GM12891 (cell line): ENCODE measurements around the gene CCSER1.

Experiments
- DNase-seq: peaks from one replicate; pipeline ENCODE4 v3.0.0; 2011; ENCODE audit warnings: low spot score; ENCODE audit not compliant: insufficient read length
- FAIRE-seq: peaks from 2 replicates; lab custom pipeline; 2011; peaks lifted over from hg19 to GRCh38; lab: Jason Lieb, UNC
- PAX5 ChIP-seq: IDR thresholded peaks from 2 replicates; pipeline ENCODE4 v1.6.1; 2011; ENCODE audit warnings: low read length, moderate library complexity, mild to moderate bottlenecking; ENCODE audit not compliant: insufficient read depth, severe bottlenecking
- POLR2A ChIP-seq: IDR thresholded peaks from 2 replicates; pipeline ENCODE4 v1.6.1; 2011; ENCODE audit warnings: low read depth, low read length, control low read depth
- POLR2AphosphoS5 ChIP-seq: IDR thresholded peaks from 2 replicates; pipeline ENCODE4 v1.6.1; 2011; ENCODE audit warnings: low read depth, low read length, control low read depth
- POU2F2 ChIP-seq: IDR thresholded peaks from 2 replicates; pipeline ENCODE4 v1.6.1; 2011; ENCODE audit warnings: low read depth, mild to moderate bottlenecking, control low read depth, low read length, moderate library complexity
- SPI1 ChIP-seq: IDR thresholded peaks from 2 replicates; pipeline ENCODE4 v1.6.1; 2011; ENCODE audit warnings: low read depth, low read length, control low read depth
- TAF1 ChIP-seq: IDR thresholded peaks from 2 replicates; pipeline ENCODE4 v1.6.1; 2011; ENCODE audit warnings: low read depth, low read length, control low read depth

CCSER1 gene

GRCh38 chr4:90159193-90159592 lies 32.0 kb downstream of the CCSER1 start:
- FAIRE-seq: no peak
- TF ChIP-seq TAF1 (no peak), SPI1 (no peak), PAX5 (no peak), POLR2A (no peak), POLR2AphosphoS5 (no peak), POU2F2 (no peak)
- no peak for DNase-seq

DNA sequence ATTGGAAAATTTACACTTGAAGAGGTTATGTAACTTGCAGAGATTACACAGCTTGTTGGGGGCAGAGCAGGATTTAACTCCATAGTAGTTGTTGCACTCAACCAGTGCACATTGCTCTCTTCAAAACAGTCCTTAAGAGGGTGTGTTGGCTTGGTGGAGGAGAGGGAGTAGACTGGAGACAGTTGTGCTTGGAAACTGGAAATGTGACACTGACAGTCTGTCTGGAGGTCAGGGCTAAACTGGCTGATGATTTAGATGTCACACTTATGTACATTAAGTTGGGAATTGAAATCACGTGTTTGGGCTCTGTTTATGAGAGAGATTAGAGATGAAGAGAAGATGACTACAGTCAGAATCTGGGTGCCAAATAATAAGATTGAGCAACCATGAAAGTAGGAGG lies 32.9 kb downstream of the CCSER1 start:
- DNase-seq: no peak
- TF ChIP-seq TAF1: no peak
- TF ChIP-seq PAX5: no peak
- FAIRE-seq: no peak

DNA sequence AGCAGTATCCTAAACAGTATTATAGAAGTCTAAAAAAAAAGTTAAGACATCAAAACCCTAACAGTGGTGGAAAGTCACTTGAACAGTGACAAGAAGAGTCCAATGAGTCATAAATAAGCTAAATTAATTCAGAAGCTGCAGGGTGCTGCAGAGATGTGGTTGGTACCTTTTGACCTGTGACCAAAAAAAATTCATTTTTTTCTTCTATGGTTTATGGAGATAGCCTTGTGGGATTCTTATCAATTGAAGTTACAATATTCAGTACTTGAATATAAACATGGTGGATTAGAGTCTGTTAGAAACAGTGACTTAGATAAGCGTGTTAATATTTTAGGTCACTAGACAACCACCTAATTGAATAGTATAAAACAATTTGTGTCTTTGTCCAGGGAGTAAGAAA lies 35.4 kb downstream of the CCSER1 start:
- DNase-seq (no peak), FAIRE-seq (no peak)
- TF ChIP-seq POU2F2 (no peak), PAX5 (no peak), POLR2A (no peak), SPI1 (no peak), TAF1 (no peak), POLR2AphosphoS5 (no peak)

DNA sequence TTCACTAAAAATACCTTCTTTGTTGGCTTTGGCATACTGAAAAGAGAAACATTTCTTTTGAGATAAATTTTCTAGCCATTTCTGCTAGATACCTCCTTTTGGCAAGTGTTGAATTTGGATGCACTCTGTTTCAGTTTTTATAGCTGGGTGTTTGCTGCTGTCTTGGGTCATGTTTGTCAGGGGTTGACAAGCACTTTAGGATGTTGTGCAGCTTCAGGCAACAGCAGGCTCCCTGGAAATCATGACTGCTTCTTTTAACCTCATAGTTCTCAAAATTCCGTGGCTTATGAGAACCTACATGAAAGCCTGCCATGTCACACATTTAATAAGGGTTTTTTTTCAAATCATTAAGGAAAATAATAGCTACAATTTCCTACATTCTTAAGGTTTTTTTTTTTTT lies 36.7 kb downstream of the CCSER1 start:
- no peak for FAIRE-seq

DNA sequence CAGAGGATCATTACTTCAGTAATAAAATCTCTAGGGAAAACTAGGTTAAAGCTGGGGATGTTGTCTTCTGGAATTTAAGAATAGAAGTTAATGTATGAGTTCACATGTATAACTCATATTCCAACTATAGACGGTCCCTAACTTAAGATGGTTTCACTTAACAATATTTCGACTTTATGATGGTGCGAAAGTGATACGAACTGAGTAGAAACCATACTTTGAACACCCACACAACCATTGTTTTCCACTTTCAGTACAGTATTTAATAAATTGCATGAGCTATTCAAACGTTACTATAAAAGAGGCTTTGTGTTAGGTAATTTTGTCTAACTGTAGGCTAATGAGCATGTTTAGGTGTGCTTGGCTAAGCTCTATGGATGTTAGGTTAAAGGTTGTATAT lies 38.7 kb downstream of the CCSER1 start:
- no peak for FAIRE-seq
- DNase-seq: no peak
- TF ChIP-seq POLR2AphosphoS5 (no peak), PAX5 (no peak), SPI1 (no peak), POU2F2 (no peak), TAF1 (no peak), POLR2A (no peak)

More for the DNA sequence above, 36.7 kb downstream of the CCSER1 start:
- no peak for DNase-seq
- TF ChIP-seq TAF1 (no peak), PAX5 (no peak), POU2F2 (no peak), POLR2AphosphoS5 (no peak), SPI1 (no peak), POLR2A (no peak)

GRCh38 chr4:90171491-90171890 lies 44.3 kb downstream of the CCSER1 start:
- DNase-seq (no peak), FAIRE-seq (no peak)
- no peak for TF ChIP-seq POU2F2
- no peak for TF ChIP-seq SPI1
- no peak for TF ChIP-seq POLR2AphosphoS5
- no peak for TF ChIP-seq PAX5
- TF ChIP-seq POLR2A: no peak
- no peak for TF ChIP-seq TAF1

- TF ChIP-seq PAX5 (no peak), TAF1 (no peak), POLR2AphosphoS5 (no peak), POU2F2 (no peak), SPI1 (no peak), POLR2A (no peak)
Measured at GRCh38 chr4:90174621-90175023, 47.4 kb downstream of the CCSER1 start.

GRCh38 chr4:90181644-90182043 lies 54.5 kb downstream of the CCSER1 start:
- DNase-seq (no peak), FAIRE-seq (no peak)
- no peak for TF ChIP-seq SPI1
- no peak for TF ChIP-seq POLR2AphosphoS5
- TF ChIP-seq TAF1: no peak
- TF ChIP-seq POU2F2: no peak
- no peak for TF ChIP-seq PAX5
- TF ChIP-seq POLR2A: no peak

More at GRCh38 chr4:90174621-90175023, 47.4 kb downstream of the CCSER1 start:
- FAIRE-seq (no peak), DNase-seq (no peak)

DNA sequence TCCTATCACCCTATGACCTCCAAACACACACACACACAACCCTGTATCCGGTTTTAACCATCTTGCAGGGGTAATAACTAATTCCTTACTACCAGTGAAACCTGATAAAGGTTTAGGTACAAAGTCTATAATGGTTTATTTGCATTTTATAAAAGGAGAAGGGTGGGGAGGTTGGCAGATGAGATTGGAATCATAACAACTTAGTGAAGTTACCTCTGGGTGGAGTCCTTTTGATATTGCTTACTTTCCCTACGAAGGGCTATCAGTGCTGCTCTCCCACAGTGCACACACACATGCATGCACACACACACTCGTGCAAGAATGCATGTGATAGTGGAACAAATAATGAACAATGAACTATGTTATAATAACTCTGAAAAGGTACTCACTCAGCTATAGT lies 56.1 kb downstream of the CCSER1 start:
- no peak for FAIRE-seq
- TF ChIP-seq PAX5 (no peak), TAF1 (no peak), POLR2A (no peak), POU2F2 (no peak), SPI1 (no peak), POLR2AphosphoS5 (no peak)
- DNase-seq: no peak

DNA sequence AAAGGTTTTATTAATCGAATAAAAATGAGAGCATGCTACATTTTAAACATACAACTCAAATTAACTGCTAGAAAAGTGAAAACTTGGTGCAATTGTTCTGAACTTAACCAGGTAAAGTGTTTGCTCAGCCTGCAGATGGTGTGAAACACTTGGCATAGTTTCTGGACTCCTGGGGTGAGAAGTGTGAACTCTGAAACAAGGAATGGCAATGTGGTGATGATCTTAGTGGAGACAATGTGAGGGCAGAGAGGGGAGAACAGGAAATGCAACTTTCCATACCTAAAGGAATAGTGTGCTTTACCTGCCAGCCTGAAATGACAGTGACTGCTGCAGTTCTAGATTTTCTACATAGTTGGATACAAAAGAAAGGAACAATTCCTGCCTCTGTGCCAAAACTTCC lies 57.4 kb downstream of the CCSER1 start:
- no peak for DNase-seq
- no peak for TF ChIP-seq POU2F2
- TF ChIP-seq TAF1: no peak
- TF ChIP-seq PAX5: no peak
- TF ChIP-seq SPI1: no peak
- TF ChIP-seq POLR2A: no peak
- no peak for TF ChIP-seq POLR2AphosphoS5
- FAIRE-seq: no peak

DNA sequence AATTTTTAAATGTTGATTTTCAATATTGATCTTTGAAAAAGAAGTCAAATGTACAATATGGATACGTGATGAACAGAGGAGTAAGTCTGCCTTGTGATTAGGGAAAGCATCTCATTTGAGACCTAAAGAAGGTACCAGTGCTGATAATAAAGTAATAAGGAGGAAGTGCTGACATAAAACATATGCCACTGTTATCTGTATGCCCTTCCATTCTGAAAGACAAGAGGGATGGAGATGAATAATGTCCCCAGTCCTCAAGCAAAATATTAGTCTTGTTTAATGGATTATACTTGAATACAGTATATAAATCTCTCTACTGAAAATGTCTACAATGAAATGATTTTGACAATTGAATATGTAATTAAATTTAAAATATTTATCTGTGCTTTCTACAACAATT lies 58.2 kb downstream of the CCSER1 start:
- TF ChIP-seq POLR2A: no peak
- no peak for TF ChIP-seq POU2F2
- FAIRE-seq: no peak
- no peak for DNase-seq
